GM23248 (cell line): ENCODE data around the gene UBN1. TPM values are rescaled to one million over a fixed set of nuclear protein-coding genes. Genes with fewer than 3 reads are reported as not detected.

Experiments
- DNase-seq: peaks from one replicate; pipeline ENCODE4 v3.0.0-alpha.2; 2015
- H2AFZ ChIP-seq: fragments of 200-600 bp; sonication (generic); 2 replicates; pipeline ENCODE4 v1.6.1; 2016; ENCODE audit warnings: antibody characterized with exemption
- H3F3A ChIP-seq: fragments of 200-600 bp; sonication (generic); 2 replicates; pipeline ENCODE4 v1.6.1; 2016; ENCODE audit warnings: mild to moderate bottlenecking, antibody characterized with exemption, mixed run types; ENCODE audit not compliant: insufficient read depth
- H3K27ac ChIP-seq: fragments of 200-600 bp; sonication (generic); 2 replicates; pipeline ENCODE4 v1.5.1; 2016; ENCODE audit warnings: mild to moderate bottlenecking
- H3K27me3 ChIP-seq: fragments of 200-600 bp; sonication (generic); replicated peaks from 2 replicates; pipeline ENCODE4 v1.6.1; 2016; ENCODE audit warnings: mild to moderate bottlenecking; ENCODE audit not compliant: insufficient read depth
- H3K36me3 ChIP-seq: fragments of 200-600 bp; sonication (generic); 2 replicates; pipeline ENCODE4 v1.6.1; 2016; ENCODE audit warnings: low read depth, mild to moderate bottlenecking
- H3K4me1 ChIP-seq: fragments of 200-600 bp; sonication (generic); 2 replicates; pipeline ENCODE4 v1.6.1; 2016; ENCODE audit warnings: mild to moderate bottlenecking; ENCODE audit not compliant: insufficient read depth
- H3K4me2 ChIP-seq: fragments of 200-600 bp; sonication (generic); one replicate; pipeline ENCODE4 v1.6.1; 2016; ENCODE audit warnings: mild to moderate bottlenecking; ENCODE audit not compliant: unreplicated experiment
- H3K4me3 ChIP-seq: fragments of 200-600 bp; sonication (generic); 2 replicates; pipeline ENCODE4 v1.5.1; 2016; ENCODE audit warnings: mild to moderate bottlenecking
- H3K79me2 ChIP-seq: fragments of 200-600 bp; sonication (generic); 2 replicates; pipeline ENCODE4 v1.6.1; 2016; ENCODE audit warnings: mild to moderate bottlenecking; ENCODE audit not compliant: insufficient read depth
- H3K9ac ChIP-seq: fragments of 200-600 bp; sonication (generic); 2 replicates; pipeline ENCODE4 v1.6.1; 2016; ENCODE audit warnings: mild to moderate bottlenecking
- H3K9me2 ChIP-seq: fragments of 200-600 bp; sonication (generic); 2 replicates; pipeline ENCODE4 v1.6.1; 2016; ENCODE audit warnings: mixed run types, mild to moderate bottlenecking, moderate library complexity; ENCODE audit not compliant: insufficient read depth
- H3K9me3 ChIP-seq: fragments of 200-600 bp; sonication (generic); one replicate; pipeline ENCODE4 v1.6.1; 2017; ENCODE audit warnings: low read depth
- H4K20me1 ChIP-seq: fragments of 200-600 bp; sonication (generic); 2 replicates; pipeline ENCODE4 v1.6.0; 2016; ENCODE audit not compliant: insufficient read depth
- EZH2 ChIP-seq: fragments of 200-600 bp; sonication (generic); IDR thresholded peaks from 2 replicates; pipeline ENCODE4 v1.6.1; 2018; ENCODE audit warnings: antibody characterized with exemption, mild to moderate bottlenecking; ENCODE audit not compliant: insufficient read depth, poor library complexity, severe bottlenecking
- EZH2phosphoT487 ChIP-seq: fragments of 200-600 bp; sonication (generic); IDR thresholded peaks from 2 replicates; pipeline ENCODE4 v1.6.1; 2018; ENCODE audit warnings: antibody characterized with exemption, moderate library complexity, mild to moderate bottlenecking, low read depth; ENCODE audit not compliant: insufficient read depth
- WGBS, 2 experiments: methylation state at CpG; one replicate each; pipeline ENCODE4 v1.1.6; 2015 to 2017; ENCODE audit warnings: low lambda C conversion rate in 2 of 2, low coverage in 1 of 2; ENCODE audit errors: missing lambda C conversion rate in 2 of 2; 5-methylcytosine and 5-hydroxymethylcytosine counted together
- in situ Hi-C: fragments of 300-500 bp; cut with MboI; formaldehyde crosslinking; loops from 2 replicates; pipeline ENCODE4 v1.15.0; 2020
- polyA plus RNA-seq: library from polyadenylated mRNA; unstranded; fragments of >200 nt; fragmentation: Nextera tagmentation; extraction: Ambion mirVana; gene quantifications from 2 replicates; pipeline ENCODE4 v1.2.1, GENCODE V29; 2016
- total RNA-seq: library from RNA; depleted of rRNA; stranded (reverse); fragments of >200 nt; shearing (Covaris generic); gene quantifications from 2 replicates; pipeline ENCODE4 v1.2.3, GENCODE V29; 2014

UBN1 gene
- total and polyA plus RNA-seq, 2 experiments from 2014 or later = 9.9 to 16.4 TPM

GRCh38 chr16:4909825-4910224 is 62.5 kb downstream of the UBN1 start:
- no peaks in the 10 kb centered on the region for H3K36me3 ChIP-seq
- H3K27ac ChIP-seq = no peak overlapping the region
- H3K79me2 ChIP-seq = no peaks in the 10 kb centered on the region
- H3K4me2 ChIP-seq = no peak overlapping the region
- no peaks in the 10 kb centered on the region for H4K20me1 ChIP-seq
- H3K9me3 ChIP-seq = no peaks in the 10 kb centered on the region
- no peak overlapping the region for H2AFZ ChIP-seq
- TF ChIP-seq EZH2phosphoT487 (no peak), EZH2 (no peak)
- WGBS, 2 experiments = 84 to 91% methylated on average over 7 of the region's 7 CpGs
- H3K9me2 ChIP-seq = no peaks in the 10 kb centered on the region
- H3F3A ChIP-seq = peaks cover 8% of the 10 kb centered on the region
- H3K4me1 ChIP-seq = no peaks in the 10 kb centered on the region
- H3K9ac ChIP-seq = no peak overlapping the region
- DNase-seq = no peak
- H3K4me3 ChIP-seq = no peak overlapping the region
- in situ Hi-C loops = no loop called here
- no peaks in the 10 kb centered on the region for H3K27me3 ChIP-seq

- Histone ChIP-seq H3K4me1 (peaks cover 6% of the 10 kb centered on the region; the same call in 1 of the 2 replicates), H3K36me3 (no peaks in the 10 kb centered on the region), H4K20me1 (no peaks in the 10 kb centered on the region), H3K79me2 (no peaks in the 10 kb centered on the region), H3F3A (peaks cover 10% of the 10 kb centered on the region), H3K27me3 (no peaks in the 10 kb centered on the region), H3K9me2 (no peaks in the 10 kb centered on the region), H3K9ac (no peak overlapping the region), H3K4me2 (no peak overlapping the region), H2AFZ (no peak overlapping the region), H3K9me3 (no peaks in the 10 kb centered on the region), H3K4me3 (no peak overlapping the region), H3K27ac (no peak overlapping the region)
- TF ChIP-seq EZH2 (no peak), EZH2phosphoT487 (no peak)
- 82 to 83% methylated on average over 8 to 12 of the region's 12 CpGs for WGBS, 2 experiments
- in situ Hi-C loops = no loop called here
- DNase-seq = no peak
Observed at GRCh38 chr16:4910828-4911227, 63.5 kb downstream of the UBN1 start.

GRCh38 chr16:4911970-4912386 is 64.7 kb downstream of the UBN1 start:
- H3K27me3 ChIP-seq = no peaks in the 10 kb centered on the region
- in situ Hi-C loops = no loop called here
- no peaks in the 10 kb centered on the region for H3K36me3 ChIP-seq
- peak; percentile 64 for DNase-seq
- no peaks in the 10 kb centered on the region for H4K20me1 ChIP-seq
- no peak overlapping the region for H3K27ac ChIP-seq
- H3K9ac ChIP-seq = no peak overlapping the region
- no peak overlapping the region for H3K4me2 ChIP-seq
- H3K9me3 ChIP-seq = no peaks in the 10 kb centered on the region
- peaks cover 15% of the 10 kb centered on the region for H3F3A ChIP-seq
- no peak overlapping the region for H2AFZ ChIP-seq
- H3K4me1 ChIP-seq = peaks cover 15% of the 10 kb centered on the region; the same call in 1 of the 2 replicates
- WGBS, 2 experiments = 31 to 41% methylated on average over 6 of the region's 6 CpGs
- H3K4me3 ChIP-seq = no peak overlapping the region
- H3K9me2 ChIP-seq = no peaks in the 10 kb centered on the region
- TF ChIP-seq EZH2 = no peak
- TF ChIP-seq EZH2phosphoT487 = no peak
- H3K79me2 ChIP-seq = no peaks in the 10 kb centered on the region

GRCh38 chr16:4913130-4913773 is 66.0 kb downstream of the UBN1 start:
- Histone ChIP-seq H3K9me2 (no peaks in the 10 kb centered on the region), H3K4me1 (peaks cover 21% of the 10 kb centered on the region; the same call in 1 of the 2 replicates), H3K4me3 (no peak overlapping the region), H4K20me1 (no peaks in the 10 kb centered on the region), H2AFZ (no peak overlapping the region), H3K27me3 (no peaks in the 10 kb centered on the region), H3K9me3 (no peaks in the 10 kb centered on the region), H3F3A (peaks cover 20% of the 10 kb centered on the region), H3K79me2 (no peaks in the 10 kb centered on the region), H3K36me3 (no peaks in the 10 kb centered on the region), H3K9ac (no peak overlapping the region), H3K4me2 (no peak overlapping the region), H3K27ac (no peak overlapping the region)
- no peak for DNase-seq
- in situ Hi-C loops = no loop called here
- TF ChIP-seq EZH2 = no peak
- no peak for TF ChIP-seq EZH2phosphoT487
- 70 to 74% methylated on average over 7 of the region's 7 CpGs for WGBS, 2 experiments
